Loucy (cell line): ENCODE data around the gene RHEBL1.

Source experiments
- H2AFZ ChIP-seq: fragments of 200-600 bp; sonication (generic); 2 replicates; pipeline ENCODE4 v1.6.0; 2016; ENCODE audit warnings: antibody characterized with exemption, mild to moderate bottlenecking, low read length, moderate library complexity
- H3F3A ChIP-seq: fragments of 200-600 bp; 2 replicates; pipeline ENCODE4 v1.6.0; 2016; ENCODE audit warnings: antibody characterized with exemption, low read depth, mild to moderate bottlenecking
- H3K27me3 ChIP-seq: fragments of 200-600 bp; sonication (generic); 2 replicates; pipeline ENCODE4 v1.6.1; 2014; ENCODE audit warnings: low read length, mild to moderate bottlenecking; ENCODE audit not compliant: insufficient read depth, poor library complexity, severe bottlenecking
- H3K36me3 ChIP-seq: fragments of 200-600 bp; sonication (generic); 2 replicates; pipeline ENCODE4 v1.6.1; 2016; ENCODE audit warnings: low read length; ENCODE audit not compliant: insufficient read depth
- H3K4me1 ChIP-seq: fragments of 200-600 bp; sonication (generic); 2 replicates; pipeline ENCODE4 v1.5.1; 2014; ENCODE audit warnings: low read length, mild to moderate bottlenecking; ENCODE audit not compliant: insufficient read depth, poor library complexity, severe bottlenecking
- H3K4me2 ChIP-seq: fragments of 200-600 bp; sonication (generic); 2 replicates; pipeline ENCODE4 v1.6.0; 2014; ENCODE audit warnings: antibody characterized with exemption, low read length, low read depth, mild to moderate bottlenecking; ENCODE audit not compliant: poor library complexity, severe bottlenecking
- H3K4me3 ChIP-seq: fragments of 200-600 bp; sonication (generic); 2 replicates; pipeline ENCODE4 v1.5.1; 2014; ENCODE audit warnings: low read length, mild to moderate bottlenecking, mixed read lengths; ENCODE audit not compliant: poor library complexity, severe bottlenecking
- H3K79me2 ChIP-seq: fragments of 200-600 bp; sonication (generic); 2 replicates; pipeline ENCODE4 v1.6.1; 2014; ENCODE audit warnings: low read length; ENCODE audit not compliant: insufficient read depth
- H3K9ac ChIP-seq: fragments of 200-600 bp; sonication (generic); 2 replicates; pipeline ENCODE4 v1.6.0; 2014; ENCODE audit warnings: mild to moderate bottlenecking, low read depth, low read length, moderate library complexity; ENCODE audit not compliant: poor library complexity, severe bottlenecking
- H3K9me2 ChIP-seq: fragments of 200-600 bp; sonication (generic); replicated peaks from 2 replicates; pipeline ENCODE4 v1.6.1; 2016; ENCODE audit warnings: low read depth, low read length, mixed read lengths
- H3K9me3 ChIP-seq: fragments of 200-600 bp; sonication (generic); 2 replicates; pipeline ENCODE4 v1.6.1; 2014; ENCODE audit warnings: mild to moderate bottlenecking, antibody characterized with exemption, low read length, low read depth; ENCODE audit not compliant: insufficient read depth
- H4K20me1 ChIP-seq: fragments of 200-600 bp; sonication (generic); 2 replicates; pipeline ENCODE4 v1.6.0; 2014; ENCODE audit warnings: antibody characterized with exemption, low read length, mild to moderate bottlenecking; ENCODE audit not compliant: insufficient read depth, poor library complexity, severe bottlenecking
- EZH2phosphoT487 ChIP-seq: fragments of 200-600 bp; IDR thresholded peaks from 2 replicates; pipeline ENCODE4 v1.6.1; 2018; ENCODE audit warnings: antibody characterized with exemption, mild to moderate bottlenecking, moderate library complexity, borderline replicate concordance
- TF ChIP-seq, protein P1 (sequence below): fragments of 200-600 bp; sonication (generic); conservative IDR thresholded peaks from 2 replicates; pipeline ENCODE4 v1.5.1; 2014; ENCODE audit warnings: mild to moderate bottlenecking, antibody characterized with exemption, low read length

Gene RHEBL1

DNA sequence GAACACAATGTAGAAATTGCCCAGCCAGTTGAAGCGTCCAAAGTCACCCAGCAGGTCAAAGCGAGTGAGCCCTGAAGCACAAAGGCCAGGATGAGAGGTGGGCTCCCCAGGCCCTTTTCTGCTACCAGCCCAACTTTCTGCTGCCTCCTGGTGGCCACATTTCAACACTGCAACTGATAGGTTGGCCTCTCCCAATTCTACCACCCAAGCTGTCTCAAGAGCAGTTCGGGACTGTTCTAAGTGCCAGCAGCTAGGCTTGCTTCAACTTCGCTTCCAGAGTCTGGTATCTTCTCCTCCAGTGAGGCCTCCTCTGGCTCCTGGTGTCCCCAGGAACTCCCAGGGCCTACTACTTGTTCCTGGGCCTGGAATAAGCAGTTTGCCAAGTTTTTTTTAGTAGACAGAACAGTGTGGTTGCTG is 28.3 kb upstream of the RHEBL1 start:
- no peaks in the 10 kb centered on the region for H3K79me2 ChIP-seq
- no peaks in the 10 kb centered on the region for H3K9me3 ChIP-seq
- H3K4me3 ChIP-seq = no peak overlapping the region
- H3K9ac ChIP-seq = no peak overlapping the region
- no peaks in the 10 kb centered on the region for H4K20me1 ChIP-seq
- no peaks in the 10 kb centered on the region for H3K4me1 ChIP-seq
- H3K4me2 ChIP-seq = no peak overlapping the region
- peaks cover 40% of the 10 kb centered on the region; the same call in 1 of the 2 replicates for H3K36me3 ChIP-seq
- H2AFZ ChIP-seq = no peak overlapping the region
- H3F3A ChIP-seq = no peaks in the 10 kb centered on the region
- no peaks in the 10 kb centered on the region for H3K27me3 ChIP-seq
- TF ChIP-seq, protein P1, sequence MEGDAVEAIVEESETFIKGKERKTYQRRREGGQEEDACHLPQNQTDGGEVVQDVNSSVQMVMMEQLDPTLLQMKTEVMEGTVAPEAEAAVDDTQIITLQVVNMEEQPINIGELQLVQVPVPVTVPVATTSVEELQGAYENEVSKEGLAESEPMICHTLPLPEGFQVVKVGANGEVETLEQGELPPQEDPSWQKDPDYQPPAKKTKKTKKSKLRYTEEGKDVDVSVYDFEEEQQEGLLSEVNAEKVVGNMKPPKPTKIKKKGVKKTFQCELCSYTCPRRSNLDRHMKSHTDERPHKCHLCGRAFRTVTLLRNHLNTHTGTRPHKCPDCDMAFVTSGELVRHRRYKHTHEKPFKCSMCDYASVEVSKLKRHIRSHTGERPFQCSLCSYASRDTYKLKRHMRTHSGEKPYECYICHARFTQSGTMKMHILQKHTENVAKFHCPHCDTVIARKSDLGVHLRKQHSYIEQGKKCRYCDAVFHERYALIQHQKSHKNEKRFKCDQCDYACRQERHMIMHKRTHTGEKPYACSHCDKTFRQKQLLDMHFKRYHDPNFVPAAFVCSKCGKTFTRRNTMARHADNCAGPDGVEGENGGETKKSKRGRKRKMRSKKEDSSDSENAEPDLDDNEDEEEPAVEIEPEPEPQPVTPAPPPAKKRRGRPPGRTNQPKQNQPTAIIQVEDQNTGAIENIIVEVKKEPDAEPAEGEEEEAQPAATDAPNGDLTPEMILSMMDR = peak; percentile 91
- no peak for TF ChIP-seq EZH2phosphoT487
- no peaks in the 10 kb centered on the region for H3K9me2 ChIP-seq

DNA sequence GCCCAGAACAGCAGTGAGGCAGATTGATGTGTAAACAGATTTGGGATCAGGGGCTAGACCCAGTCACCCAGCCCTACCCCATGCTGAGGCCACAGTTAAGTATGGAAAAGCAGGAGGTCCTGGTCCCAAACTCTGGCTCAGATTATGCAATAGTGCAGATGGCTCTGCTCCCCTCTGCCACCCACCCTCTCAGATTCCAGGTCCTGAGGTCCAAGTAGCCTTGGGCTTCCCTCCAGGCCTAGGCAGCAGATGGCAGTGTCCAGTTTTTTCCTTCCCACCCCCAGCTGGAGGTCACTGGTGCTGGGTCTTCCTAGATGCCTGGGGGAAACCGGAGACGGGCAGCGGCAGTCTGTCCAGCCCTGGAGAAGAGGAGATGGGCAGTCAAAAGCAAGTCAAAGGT is 27.6 kb upstream of the RHEBL1 start:
- Histone ChIP-seq H3K4me2 (no peak overlapping the region), H3K4me1 (no peaks in the 10 kb centered on the region), H3K4me3 (no peak overlapping the region), H3K9ac (no peak overlapping the region), H3K9me3 (no peaks in the 10 kb centered on the region), H3K36me3 (peaks cover 34% of the 10 kb centered on the region; the same call in 1 of the 2 replicates), H4K20me1 (no peaks in the 10 kb centered on the region), H3K9me2 (no peaks in the 10 kb centered on the region), H3K79me2 (no peaks in the 10 kb centered on the region), H3F3A (no peaks in the 10 kb centered on the region), H3K27me3 (no peaks in the 10 kb centered on the region), H2AFZ (no peak overlapping the region)
- TF ChIP-seq, protein P1 = no peak
- no peak for TF ChIP-seq EZH2phosphoT487

DNA sequence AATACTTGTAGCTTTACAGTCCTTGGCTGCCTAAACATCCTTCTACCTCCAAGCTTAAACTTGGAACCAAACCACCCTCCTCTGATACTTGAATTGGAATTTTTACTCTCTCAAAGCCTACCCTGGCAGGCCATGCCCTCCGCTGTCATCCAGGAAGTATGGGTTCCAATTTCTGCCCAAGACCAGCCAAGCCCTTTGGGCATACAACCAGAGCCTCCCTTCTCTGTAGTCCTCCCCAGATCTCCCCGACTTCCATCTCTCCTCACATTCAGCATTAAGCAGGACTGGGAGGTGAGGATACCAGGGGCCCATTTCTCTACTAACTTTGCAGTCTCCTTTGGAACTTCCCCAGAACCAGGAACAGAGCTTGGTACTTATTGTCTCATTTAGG is 25.2 kb upstream of the RHEBL1 start:
- Histone ChIP-seq H3K27me3 (no peaks in the 10 kb centered on the region), H3K9me3 (no peaks in the 10 kb centered on the region), H3K4me2 (no peak overlapping the region), H3K4me1 (no peaks in the 10 kb centered on the region), H3K79me2 (no peaks in the 10 kb centered on the region), H2AFZ (no peak overlapping the region), H3K9me2 (no peaks in the 10 kb centered on the region), H3F3A (no peaks in the 10 kb centered on the region), H3K36me3 (peaks cover 10% of the 10 kb centered on the region; the same call in 1 of the 2 replicates), H4K20me1 (no peaks in the 10 kb centered on the region), H3K9ac (no peak overlapping the region), H3K4me3 (no peak overlapping the region)
- TF ChIP-seq, protein P1 = no peak
- no peak for TF ChIP-seq EZH2phosphoT487
